H1 (cell line): Measurements from ENCODE around the gene MID1. TPM values are rescaled to one million over a fixed set of nuclear protein-coding genes. Genes with fewer than 3 reads are reported as not detected.

Source experiments
- CTCF ChIA-PET: fragments of 300-600 bp; sonication (Branson Sonifier 250); formaldehyde crosslinking; loops from one replicate; lab custom pipeline; 2021; ENCODE audit not compliant: partially characterized antibody; lab: Charles Lee
- POLR2A ChIA-PET: fragments of 300-600 bp; sonication (Branson Sonifier 250); formaldehyde crosslinking; loops from one replicate; lab custom pipeline; 2021; ENCODE audit warnings: inconsistent platforms; ENCODE audit not compliant: partially characterized antibody; lab: Charles Lee
- DNase-seq, 2 experiments: peaks; one replicate each; pipeline versions ENCODE4 v3.0.0 to v3.0.0-alpha.2; 2010 to 2022; ENCODE audit warnings: low spot score in 2 of 2, low read depth in 1 of 2, mixed read lengths in 1 of 2
- FAIRE-seq: peaks from 2 replicates; lab custom pipeline; 2011; peaks lifted over from hg19 to GRCh38; lab: Jason Lieb, UNC
- H2AFZ ChIP-seq: 2 replicates; pipeline ENCODE4 v1.8.1; 2012; ENCODE audit warnings: low read length, inconsistent platforms
- H2AK5ac ChIP-seq: 2 replicates; pipeline ENCODE4 v1.6.1; 2013; ENCODE audit warnings: low read depth, low read length
- H2BK120ac ChIP-seq: replicated peaks from 2 replicates; pipeline ENCODE3; 2013; ENCODE audit warnings: low read depth, low read length, inconsistent platforms
- H2BK12ac ChIP-seq: 2 replicates; pipeline ENCODE4 v1.6.1; 2013; ENCODE audit warnings: low read depth, low read length
- H2BK15ac ChIP-seq: 2 replicates; pipeline ENCODE4 v1.6.1; 2013; ENCODE audit warnings: low read length
- H2BK20ac ChIP-seq: 2 replicates; pipeline ENCODE4 v1.6.1; 2013; ENCODE audit warnings: low read length
- H2BK5ac ChIP-seq: 2 replicates; pipeline ENCODE4 v1.6.1; 2013; ENCODE audit warnings: low read depth, low read length
- H3K14ac ChIP-seq: 2 replicates; pipeline ENCODE4 v1.6.1; 2013; ENCODE audit warnings: inconsistent platforms; ENCODE audit not compliant: insufficient read length
- H3K18ac ChIP-seq: 2 replicates; pipeline ENCODE4 v1.6.1; 2013; ENCODE audit warnings: low read length; ENCODE audit errors: extremely low read depth
- H3K23ac ChIP-seq: 2 replicates; pipeline ENCODE4 v1.6.1; 2013; ENCODE audit warnings: inconsistent platforms; ENCODE audit not compliant: insufficient read length
- H3K23me2 ChIP-seq: 2 replicates; pipeline ENCODE4 v1.6.1; 2013; ENCODE audit warnings: low read depth, low read length
- H3K27ac ChIP-seq: 2 replicates; pipeline ENCODE4 v1.6.1; 2011; ENCODE audit warnings: low read depth, low read length, inconsistent platforms
- H3K27me3 ChIP-seq, 4 experiments: replicated peaks in 1 of 4; 1 replicate in 1 of 4; 2 replicates in 3 of 4; pipeline versions ENCODE4 v1.6.1 to v1.8.1; 2011 to 2013; ENCODE audit warnings: low read length in 3 of 4, mild to moderate bottlenecking in 3 of 4, inconsistent platforms in 2 of 4, mixed read lengths in 2 of 4, moderate library complexity in 1 of 4; ENCODE audit not compliant: control insufficient read depth in 3 of 4, insufficient read depth in 3 of 4; ENCODE audit errors: extremely low read depth in 1 of 4
- H3K36me3 ChIP-seq, 4 experiments: 2 replicates each; pipeline versions ENCODE4 v1.6.1 to v1.8.1; 2011 to 2013; ENCODE audit warnings: mild to moderate bottlenecking in 4 of 4, low read length in 3 of 4, moderate library complexity in 2 of 4, control low read depth in 1 of 4, inconsistent platforms in 1 of 4; ENCODE audit not compliant: insufficient read depth in 4 of 4, control insufficient read depth in 2 of 4
- H3K4ac ChIP-seq: replicated peaks from 2 replicates; pipeline ENCODE3; 2013; ENCODE audit warnings: low read length, low read depth, mixed read lengths, inconsistent platforms; ENCODE audit not compliant: insufficient read length
- H3K4me1 ChIP-seq, 4 experiments: replicated peaks in 1 of 4; 1 replicate in 1 of 4; 2 replicates in 3 of 4; pipeline versions ENCODE4 v1.6.1 to v1.8.1; 2011 to 2013; ENCODE audit warnings: low read length in 3 of 4, inconsistent platforms in 2 of 4, mixed read lengths in 1 of 4; ENCODE audit not compliant: insufficient read depth in 4 of 4, control insufficient read depth in 3 of 4
- H3K4me2 ChIP-seq, 2 experiments: 2 replicates each; pipeline versions ENCODE4 v1.6.1 to v1.8.1; 2011 to 2013; ENCODE audit warnings: low read depth in 2 of 2, low read length in 2 of 2, control low read depth in 1 of 2, inconsistent platforms in 1 of 2, mild to moderate bottlenecking in 1 of 2; ENCODE audit not compliant: insufficient read depth in 1 of 2
- H3K4me3 ChIP-seq, 4 experiments: fragments of 200-600, 300-600 bp in 1 of 4; sonication (generic), shearing (Covaris generic), sonication (Bioruptor Twin) in 1 of 4; 2 replicates each; pipeline versions ENCODE4 v1.5.1 to v1.8.1; 2011 to 2016; ENCODE audit warnings: low read length in 4 of 4, low read depth in 3 of 4, control low read depth in 2 of 4, inconsistent platforms in 2 of 4, mild to moderate bottlenecking in 2 of 4, mixed read lengths in 1 of 4, moderate library complexity in 1 of 4; ENCODE audit not compliant: insufficient read depth in 2 of 4; ENCODE audit errors: extremely low read depth in 1 of 4
- H3K56ac ChIP-seq: replicated peaks from 2 replicates; pipeline ENCODE3; 2013; ENCODE audit warnings: low read depth, mild to moderate bottlenecking, mixed read lengths, low read length, inconsistent platforms; ENCODE audit not compliant: insufficient read length
- H3K79me1 ChIP-seq: 2 replicates; pipeline ENCODE4 v1.6.1; 2013; ENCODE audit warnings: low read depth, low read length, control low read depth
- H3K79me2 ChIP-seq, 2 experiments: 2 replicates each; pipeline versions ENCODE4 v1.6.1 to v1.8.1; 2012 to 2013; ENCODE audit warnings: low read length in 2 of 2, mild to moderate bottlenecking in 2 of 2, inconsistent platforms in 1 of 2; ENCODE audit not compliant: insufficient read depth in 2 of 2, control insufficient read depth in 1 of 2
- H3K9ac ChIP-seq, 4 experiments: replicated peaks in 1 of 4; 1 replicate in 1 of 4; 2 replicates in 3 of 4; pipeline versions ENCODE4 v1.6.1 to v1.8.1; 2011 to 2013; ENCODE audit warnings: low read depth in 3 of 4, low read length in 3 of 4, control low read depth in 2 of 4, mild to moderate bottlenecking in 2 of 4, moderate library complexity in 2 of 4, inconsistent platforms in 1 of 4; ENCODE audit errors: extremely low read depth in 1 of 4
- H3K9me3 ChIP-seq, 2 experiments: 2 replicates each; pipeline versions ENCODE4 v1.6.1 to v1.8.1; 2012 to 2013; ENCODE audit warnings: mild to moderate bottlenecking in 2 of 2, moderate library complexity in 2 of 2, control low read depth in 1 of 2, inconsistent platforms in 1 of 2, low read depth in 1 of 2, low read length in 1 of 2, mixed read lengths in 1 of 2; ENCODE audit not compliant: insufficient read depth in 2 of 2
- H4K20me1 ChIP-seq, 2 experiments: replicated peaks in 1 of 2; 2 replicates each; pipeline versions ENCODE3 to v1.8.1; 2011 to 2013; ENCODE audit warnings: inconsistent platforms in 2 of 2, low read length in 2 of 2, mild to moderate bottlenecking in 1 of 2; ENCODE audit not compliant: insufficient read depth in 2 of 2, control insufficient read depth in 1 of 2
- H4K5ac ChIP-seq: 2 replicates; pipeline ENCODE4 v1.6.1; 2013; ENCODE audit warnings: low read length, low read depth, mixed read lengths, inconsistent platforms; ENCODE audit not compliant: insufficient read length
- H4K8ac ChIP-seq: 2 replicates; pipeline ENCODE4 v1.8.0; 2013; ENCODE audit warnings: mild to moderate bottlenecking, moderate library complexity, low read length, inconsistent platforms; ENCODE audit not compliant: insufficient read depth; ENCODE audit errors: extremely low read depth
- H4K91ac ChIP-seq: replicated peaks from 2 replicates; pipeline ENCODE3; 2013; ENCODE audit warnings: low read length, mixed read lengths, inconsistent platforms; ENCODE audit not compliant: insufficient read length
- POLR2A ChIP-seq, 2 experiments: IDR thresholded peaks; 1 replicate in 1 of 2; 2 replicates in 1 of 2; pipeline ENCODE4 v1.6.1; 2011; ENCODE audit warnings: low read depth in 2 of 2, low read length in 2 of 2, mild to moderate bottlenecking in 2 of 2; ENCODE audit errors: control extremely low read depth in 1 of 2
- SUZ12 ChIP-seq: fragments of 200-600 bp; sonication (generic); IDR thresholded peaks from 2 replicates; pipeline ENCODE4 v1.6.1; 2012; ENCODE audit warnings: mild to moderate bottlenecking, inconsistent platforms, low read length, moderate library complexity, mixed read lengths
- TAF7 ChIP-seq: optimal IDR thresholded peaks from 2 replicates; pipeline ENCODE3; 2011; ENCODE audit warnings: low read depth, mild to moderate bottlenecking, inconsistent platforms, low read length, moderate library complexity, borderline replicate concordance
- TBP ChIP-seq: IDR thresholded peaks from 2 replicates; pipeline ENCODE4 v1.6.1; 2011; ENCODE audit warnings: low read depth, low read length, improper control_type of control experiment
- WGBS, 2 experiments: shearing (Covaris generic) in 1 of 2; methylation state at CpG; one replicate each; pipeline versions ENCODE4 v1.1.6 to v1.1.7; 2013 to 2015; ENCODE audit warnings: low lambda C conversion rate in 2 of 2, mixed read lengths in 2 of 2, inconsistent platforms in 1 of 2, low coverage in 1 of 2, missing lambda C conversion rate in 1 of 2; ENCODE audit not compliant: insufficient replicate concordance in 2 of 2, insufficient coverage in 1 of 2, insufficient read length in 1 of 2; ENCODE audit errors: extremely low coverage in 1 of 2, missing lambda C conversion rate in 1 of 2; 5-methylcytosine and 5-hydroxymethylcytosine counted together
- polyA plus RNA-seq, 7 experiments: library from polyadenylated mRNA; depleted of rRNA in 3 of 7; stranded (reverse) in 5 of 7; unstranded in 2 of 7; fragments of >200 nt in 5 of 7; fragments of 200-250 nt in 2 of 7; gene quantifications; 1 replicate in 5 of 7; 2 replicates in 1 of 7; 4 replicates in 1 of 7; pipeline versions ENCODE4 v1.2.1 to v1.2.3, GENCODE V29; 2011 to 2013; ENCODE audit warnings: missing spikeins in 2 of 7, mixed read lengths in 2 of 7
- small RNA-seq: library from polyadenylated mRNA; stranded (forward); fragments of <200 nt; extraction: miRNeasy Mini kit (QIAGEN cat#:217004); gene quantifications from one replicate; pipeline ENCODE3, GENCODE V24; 2013; ENCODE audit not compliant: insufficient read depth
- total RNA-seq: library from RNA; stranded (reverse); fragmentation: NEBNext Ultra II Directional; extraction: Animal tissue kit (Norgen Biotek cat#: 25700); gene quantifications from 2 replicates; pipeline ENCODE4 v1.2.1, GENCODE V29; 2021

MID1 gene
- total and polyA plus RNA-seq, 2 of the 8 experiments (the other 6 are each of a cell fraction or from before 2014, with no cell fraction given) = 12.9 to 54.3 TPM

DNA sequence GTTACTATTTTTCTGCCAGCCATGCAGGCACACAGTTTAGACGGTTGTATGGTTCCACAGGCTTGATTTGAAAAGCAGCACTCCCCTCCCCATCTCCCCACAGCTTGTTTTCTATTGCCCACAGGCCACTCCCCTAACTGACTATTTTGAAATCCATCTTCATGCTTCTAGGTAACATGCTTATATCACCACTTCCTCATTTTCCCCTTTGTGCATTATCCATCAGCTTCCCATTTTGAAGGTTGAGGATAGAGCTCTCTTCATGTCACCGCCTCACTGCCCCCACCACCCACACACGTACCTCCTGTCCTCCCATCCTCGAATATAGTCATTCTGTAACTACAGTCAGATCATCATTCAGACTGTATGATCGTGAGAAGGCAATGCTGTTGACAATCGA lies 224.7 kb downstream of the MID1 start:
- WGBS, 2 experiments = 85% methylated on average over 6 of the region's 6 CpGs; no CpG with 5 or more reads in 1 of the 2 experiments
- FAIRE-seq = no peak
- Histone ChIP-seq H4K91ac (no peak overlapping the region), H2BK20ac (no peak overlapping the region)
- CTCF ChIA-PET = interaction anchor here (1.0 kb wide), 1 partner anchor 276 kb away, joined by 3 read pairs; no protein-coding TSS in a partner anchor
- TF ChIP-seq TAF7 (no peak), POLR2A (IDR thresholded peaks at IDR 0.05; ENCODE audit: control extremely low read depth in 1 of 2, low read depth in 2 of 2, low read length in 2 of 2) (no peak), SUZ12 (no peak), TBP (no peak)
- TF ChIP-seq, all 59 proteins: peak for 0
- Histone ChIP-seq H3K9ac (no peak overlapping the region), H3K36me3 (no peaks in the 10 kb centered on the region), H2BK12ac (no peak overlapping the region), H3K9me3 (no peaks in the 10 kb centered on the region), H3K23me2 (no peaks in the 10 kb centered on the region), H3K79me1 (no peaks in the 10 kb centered on the region), H2BK15ac (no peak overlapping the region), H4K20me1 (no peaks in the 10 kb centered on the region), H3K14ac (no peak overlapping the region), H2BK120ac (no peak overlapping the region), H4K5ac (no peak overlapping the region), H2AFZ (no peak overlapping the region), H3K4me1 (peaks cover 0 to 5% (median 0%) of the 10 kb centered on the region in 4 experiments; a peak in 1 of 7 replicates), H3K4ac (no peak overlapping the region), H3K4me2 (no peak overlapping the region), H3K79me2 (no peaks in the 10 kb centered on the region), H2AK5ac (no peak overlapping the region), H2BK5ac (no peak overlapping the region), H3K4me3 (no peak overlapping the region), H3K27ac (no peak overlapping the region), H3K23ac (no peak overlapping the region), H3K56ac (no peak overlapping the region), H3K18ac (no peak overlapping the region), H3K27me3 (no peaks in the 10 kb centered on the region), H4K8ac (no peak overlapping the region)
- no peak for DNase-seq
- POLR2A ChIA-PET = no interaction called here

Small RNA genes lying within 50 kb of the gene (small RNA-seq; reads per million reads assigned to genes)
- not detected for gene RNU6-800P
